ENCODE measurements around the gene TRIM17.

TRIM17 gene

DNA sequence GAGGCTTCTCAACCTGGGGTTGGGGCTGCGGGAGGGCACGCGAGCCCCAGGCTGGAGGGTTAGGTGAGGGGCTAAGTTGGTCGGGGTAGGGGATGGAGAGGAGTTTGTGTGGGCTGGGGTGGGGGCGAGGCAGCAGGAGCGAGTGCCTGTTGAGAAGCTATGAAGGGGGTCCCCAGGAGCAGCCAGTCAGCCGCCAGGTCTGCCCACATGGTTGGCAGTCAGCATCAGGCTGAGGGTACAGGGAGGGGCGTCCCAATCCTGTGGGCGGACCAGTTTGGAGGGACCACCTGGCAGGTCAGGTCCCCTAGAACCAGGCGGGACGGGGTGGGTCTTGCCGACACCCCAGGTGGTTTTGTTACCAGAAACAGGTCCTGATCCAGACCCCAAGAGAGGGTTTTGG, 400 bp upstream of the TRIM17 start:
- DNase-seq = no peak

GRCh38 chr1:228415853-228416216, 826 bp downstream of the TRIM17 start:
- no peak for DNase-seq

- no peak for DNase-seq
These were observed 1.4 kb downstream of the TRIM17 start for GRCh38 chr1:228415221-228415620.

DNA sequence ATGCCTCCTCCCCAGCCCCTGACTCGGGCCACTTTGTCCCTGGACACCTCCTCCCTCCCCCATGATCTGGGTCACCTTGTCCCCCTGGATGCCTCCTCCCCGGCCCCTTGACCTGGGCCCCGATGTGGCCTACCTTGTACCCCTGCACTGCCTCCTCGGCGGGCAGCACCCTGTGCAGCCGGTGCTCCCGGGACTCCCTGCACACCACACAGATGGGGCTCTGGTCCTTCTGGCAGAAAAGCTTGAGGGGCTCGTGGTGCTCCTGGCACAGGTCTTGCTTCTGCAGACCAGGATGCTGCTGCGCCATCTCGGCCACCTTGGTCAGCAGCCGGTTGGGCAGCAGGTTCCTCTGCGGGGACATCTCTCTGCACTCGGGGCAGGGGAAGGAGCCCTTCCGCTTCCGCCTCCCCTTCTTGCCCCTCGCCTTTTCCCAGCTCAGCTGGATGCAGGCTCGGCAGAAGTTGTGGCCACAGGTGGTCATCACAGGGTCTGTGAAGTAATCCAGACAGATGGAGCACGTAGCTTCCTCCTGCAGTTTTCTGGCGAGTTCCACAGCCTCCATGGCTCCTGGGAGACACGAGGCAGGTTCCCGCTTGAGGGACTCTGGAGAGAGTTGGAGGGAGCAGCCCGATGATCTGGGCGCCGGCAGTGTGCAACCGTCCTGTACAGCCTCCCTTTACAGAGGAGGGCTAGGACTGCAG, 2.0 kb downstream of the TRIM17 start:
- no peak for DNase-seq

- no peak for DNase-seq
These were observed 3.2 kb downstream of the TRIM17 start for GRCh38 chr1:228413241-228414010.

- no peak for DNase-seq
These were observed 4.9 kb downstream of the TRIM17 start for GRCh38 chr1:228411548-228412430.

DNA sequence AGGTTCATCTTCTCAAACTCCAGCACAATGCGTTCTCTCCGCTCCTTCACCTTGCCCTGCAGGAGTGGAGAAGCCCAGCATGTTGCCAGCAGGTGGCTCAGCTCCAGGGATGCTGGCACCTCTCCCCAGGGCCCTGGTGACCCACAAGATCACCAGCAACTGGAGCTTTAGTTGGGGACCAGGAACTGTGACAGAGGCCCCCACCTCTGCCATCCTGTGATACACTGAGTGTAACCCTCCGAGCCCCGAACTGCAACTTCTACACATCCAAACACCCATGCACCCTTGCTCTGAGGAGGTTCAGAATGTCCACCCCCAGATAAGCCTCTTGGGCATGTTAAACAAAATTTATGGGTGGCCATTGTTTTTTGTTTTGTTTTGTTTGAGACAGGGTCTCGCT, 5.5 kb downstream of the TRIM17 start:
- DNase-seq = no peak

GRCh38 chr1:228410671-228411070, 6.0 kb downstream of the TRIM17 start:
- DNase-seq = no peak

DNA sequence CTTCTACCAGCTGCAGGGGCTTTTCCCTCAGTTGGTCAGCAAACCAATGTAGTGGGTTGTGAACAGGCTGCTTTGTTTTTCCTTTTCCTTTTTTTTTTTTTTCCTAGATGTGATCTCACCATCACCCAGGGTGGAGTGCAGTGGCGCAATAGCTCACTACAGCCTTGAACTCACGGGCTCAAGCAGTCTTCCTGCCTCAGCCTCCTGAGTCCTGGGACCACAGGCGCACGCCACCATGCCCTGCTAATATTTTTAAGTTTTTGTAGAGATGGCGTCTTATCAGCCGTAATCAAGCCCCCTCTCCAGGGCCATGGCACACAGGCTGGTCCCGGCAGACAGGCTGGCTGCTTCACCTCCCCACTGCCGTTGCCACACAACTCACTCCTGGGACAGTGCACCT, 6.6 kb downstream of the TRIM17 start:
- no peak for DNase-seq

DNA sequence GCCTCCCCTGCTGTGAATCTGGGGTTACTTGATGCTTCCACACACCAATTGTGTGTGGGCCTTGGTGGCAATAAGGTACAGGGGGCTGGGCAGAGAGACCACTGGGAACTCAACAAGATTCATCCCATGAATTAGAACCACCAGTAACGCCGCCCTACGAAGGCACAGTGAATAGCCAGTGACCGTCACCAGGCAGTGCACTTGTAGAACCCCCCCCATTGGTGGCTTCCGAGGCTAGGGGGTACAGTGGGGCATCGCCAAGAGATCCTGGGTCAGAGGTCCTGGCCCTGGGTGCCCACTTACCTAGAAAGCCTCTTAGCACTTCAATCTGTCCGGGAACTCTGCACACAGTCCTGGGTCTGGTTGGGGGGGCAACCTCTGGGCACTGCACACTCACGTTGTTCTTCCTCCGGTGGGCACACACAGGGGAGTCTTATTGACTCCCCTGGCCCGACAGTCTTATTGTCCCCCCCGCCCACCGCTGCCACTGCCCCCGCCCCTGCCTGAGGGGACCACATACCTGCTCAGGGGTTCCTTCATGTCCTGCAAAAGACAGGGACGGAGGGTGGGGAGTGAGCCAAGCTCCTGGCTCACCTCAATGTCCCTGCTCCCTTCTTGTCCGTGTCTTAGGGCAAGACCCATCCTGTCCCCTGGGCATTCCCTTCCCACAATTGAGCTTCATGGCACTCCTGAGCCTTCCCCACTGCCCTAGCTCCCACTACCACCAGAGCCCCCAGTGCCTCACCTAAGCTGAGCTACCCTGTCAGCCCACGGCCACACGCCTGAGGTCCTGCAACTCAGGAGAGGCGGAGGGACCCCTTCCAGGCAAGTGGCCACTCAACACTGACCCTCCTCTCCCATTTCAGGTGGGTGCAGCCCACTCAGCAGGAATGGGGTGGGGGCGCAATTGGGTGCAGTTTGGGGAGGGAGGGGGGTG, 7.5 kb downstream of the TRIM17 start:
- DNase-seq = no peak

DNA sequence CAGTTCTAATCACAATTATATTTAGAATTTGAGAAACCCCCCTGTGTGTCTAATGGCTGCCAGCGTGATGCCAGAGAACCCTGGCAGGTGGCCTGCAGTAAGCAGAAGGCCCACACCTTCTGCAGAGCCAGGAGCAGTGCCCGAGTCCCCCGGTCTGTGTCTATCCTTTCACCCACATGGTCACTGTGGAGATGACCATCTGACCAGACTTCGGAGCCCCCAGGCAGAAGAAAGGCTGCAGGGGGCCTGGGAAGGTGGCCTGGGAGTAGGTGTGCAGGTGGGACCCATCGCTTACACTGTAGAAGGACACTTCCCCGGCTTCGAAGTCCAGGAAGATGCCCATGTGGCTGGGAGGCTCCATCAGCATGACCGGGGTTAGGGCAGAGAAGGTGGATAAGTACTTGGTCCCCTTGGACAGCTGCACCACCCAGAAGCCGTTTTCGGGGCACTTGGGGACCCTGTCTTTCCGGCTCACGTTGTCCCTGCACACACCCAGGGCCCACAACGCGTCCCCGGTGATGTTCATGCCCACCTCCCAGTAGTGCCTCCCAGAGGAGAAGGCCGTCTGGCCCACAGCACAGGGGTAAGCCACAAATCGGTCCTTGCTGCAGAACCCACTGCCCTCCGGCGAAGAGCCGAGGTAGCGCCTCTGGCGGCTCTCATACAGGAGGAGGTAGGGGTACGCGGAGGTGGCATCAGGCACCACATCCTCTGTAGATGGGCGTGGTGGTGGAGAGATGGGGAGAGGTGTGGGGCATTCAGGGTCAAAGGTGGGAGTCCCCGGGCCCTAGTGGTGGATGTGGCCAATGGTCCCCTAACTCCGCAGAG, 8.4 kb downstream of the TRIM17 start:
- DNase-seq = no peak

GRCh38 chr1:228407106-228408040, 9.3 kb downstream of the TRIM17 start:
- DNase-seq = no peak

DNA sequence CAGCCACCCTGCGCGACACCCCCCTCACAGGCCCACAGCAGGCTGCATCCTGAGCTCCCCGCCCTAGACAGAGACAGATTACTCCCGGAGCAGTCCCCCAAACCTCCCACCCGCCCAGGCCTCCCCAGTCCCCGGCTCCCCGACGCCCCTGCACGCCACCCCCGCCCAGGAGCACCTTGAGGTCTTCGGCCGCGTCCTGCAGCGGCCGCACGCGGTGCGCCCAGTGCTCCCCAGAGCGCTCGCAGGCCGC, 10.8 kb downstream of the TRIM17 start:
- no peak for DNase-seq

- no peak for DNase-seq
These were observed 11.3 kb downstream of the TRIM17 start for GRCh38 chr1:228405200-228405978.

DNA sequence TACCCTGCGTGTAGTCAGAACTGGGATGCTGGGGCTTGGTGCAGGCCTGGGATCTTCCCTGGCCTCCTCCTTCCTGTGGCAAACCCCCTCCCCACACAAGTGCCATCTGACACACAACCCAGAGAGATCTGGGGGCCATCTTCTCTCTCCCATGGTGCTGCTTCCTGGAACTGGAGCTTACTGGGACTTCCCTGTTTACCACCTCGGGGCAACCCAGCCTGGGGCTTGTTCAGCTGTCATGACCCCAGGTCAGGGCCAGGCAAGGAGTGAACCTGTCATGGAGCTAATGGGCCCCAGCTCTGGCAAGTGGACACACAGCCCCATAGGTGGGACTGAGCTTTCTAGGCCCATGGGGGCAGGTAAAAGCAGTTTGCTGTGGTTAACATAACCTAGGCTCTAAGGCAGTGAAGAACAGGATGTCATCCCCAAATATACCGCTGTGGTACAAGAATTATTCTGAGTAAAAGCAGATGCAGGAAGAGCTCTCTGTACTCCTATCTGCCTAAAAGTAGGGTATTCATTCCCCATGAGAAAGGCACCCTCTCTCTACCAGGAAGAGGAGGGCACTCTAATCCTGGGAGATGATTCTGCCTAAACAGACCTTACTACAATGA, 12.4 kb downstream of the TRIM17 start:
- no peak for DNase-seq

DNA sequence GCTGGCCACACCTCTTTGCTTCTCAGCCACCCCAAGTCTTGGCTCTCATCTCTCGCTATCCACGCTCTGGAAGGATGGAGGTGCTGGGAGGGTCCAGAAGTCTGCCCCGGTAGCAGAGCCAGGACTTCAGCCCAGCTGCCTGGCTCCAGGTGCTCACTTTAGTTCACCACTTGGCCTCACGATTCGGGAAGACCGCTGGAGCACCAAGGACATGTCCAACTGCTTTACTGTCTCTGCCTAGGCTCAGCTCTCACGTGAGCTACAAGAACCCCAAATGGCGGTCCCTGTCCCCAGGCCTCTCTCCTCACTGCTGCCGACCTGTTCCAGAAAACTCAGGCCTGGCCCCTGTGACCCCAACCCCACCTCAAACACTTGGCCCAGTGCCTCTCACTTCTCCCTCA, 13.4 kb downstream of the TRIM17 start:
- DNase-seq = no peak

DNA sequence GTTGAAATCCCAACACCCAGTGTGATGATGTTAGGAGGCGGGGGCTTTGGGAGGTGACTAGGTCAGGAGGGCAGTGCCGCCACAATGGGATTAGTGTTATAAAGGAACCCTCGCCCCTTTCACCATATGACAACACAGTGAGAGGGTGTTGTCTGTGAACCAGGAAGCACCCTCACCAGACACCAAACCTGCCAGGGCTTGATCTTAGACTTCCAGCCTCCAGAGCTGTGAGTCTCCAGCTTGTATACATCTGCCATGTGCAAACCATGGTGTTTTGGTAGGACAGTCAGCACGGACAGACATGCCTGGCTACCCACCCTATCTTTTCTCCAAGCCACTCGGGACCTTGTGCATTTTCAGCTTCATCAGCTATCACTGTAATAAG, 14.0 kb downstream of the TRIM17 start:
- DNase-seq = no peak

GRCh38 chr1:228401782-228402640, 14.7 kb downstream of the TRIM17 start:
- DNase-seq = no peak

Data from T1000 (cell line).